Measurements from ENCODE around the gene FSD1. TPM values are rescaled to one million over a fixed set of nuclear protein-coding genes. Genes with fewer than 3 reads are reported as not detected.
"Not testable (repeated sequence)": the region's sequence is repeated elsewhere in the genome, so short reads cannot be mapped to it uniquely, and the experiment has no call there.

The FSD1 gene
- total and polyA plus RNA-seq, 10 donors: 0.80 to 6.6 (median 2.2) TPM

DNA sequence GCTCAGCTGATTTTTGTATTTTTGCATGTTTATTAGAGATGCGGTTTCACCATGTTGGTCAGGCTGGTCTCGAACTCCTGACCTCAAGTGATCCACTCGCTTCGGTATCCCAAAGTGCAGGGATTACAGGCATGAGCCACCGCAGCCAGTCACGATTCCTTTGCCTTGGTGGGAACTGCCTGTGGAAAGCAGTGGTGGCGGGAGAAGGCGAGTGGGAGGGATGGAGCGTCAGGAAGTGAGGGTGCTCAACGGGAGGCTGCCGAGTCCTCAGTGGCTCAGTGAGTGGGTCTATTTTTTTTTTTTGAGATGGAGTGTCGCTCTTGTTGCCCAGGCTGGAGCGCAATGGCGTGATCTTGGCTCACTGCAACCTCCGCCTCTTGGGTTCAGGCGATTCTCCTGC lies 44.8 kb downstream of the FSD1 start:
- DNase-seq; H3K27ac ChIP-seq; H3K9me3 ChIP-seq; H3K4me3 ChIP-seq; intact Hi-C loops (cut with DNase I; ENCODE audit: low total_unique reads): not testable (repeated sequence)
- Histone ChIP-seq H3K4me1 (peaks cover 3 to 48% (median 10%) of the 10 kb centered on the region in 6 donors), H3K27me3 (replicated peaks in 1 of 7) (peaks cover 0 to 47% (median 0%) of the 10 kb centered on the region in 7 donors), H3K36me3 (peaks cover 0 to 45% (median 0%) of the 10 kb centered on the region in 6 donors)
- TF ChIP-seq POLR2AphosphoS5 (IDR thresholded peaks at IDR 0.05): peak in 1 of 3 donors; percentile 12
- WGBS, 5 donors: 90 to 94% (median 93%) methylated on average over 16 of the region's 16 CpGs

DNA sequence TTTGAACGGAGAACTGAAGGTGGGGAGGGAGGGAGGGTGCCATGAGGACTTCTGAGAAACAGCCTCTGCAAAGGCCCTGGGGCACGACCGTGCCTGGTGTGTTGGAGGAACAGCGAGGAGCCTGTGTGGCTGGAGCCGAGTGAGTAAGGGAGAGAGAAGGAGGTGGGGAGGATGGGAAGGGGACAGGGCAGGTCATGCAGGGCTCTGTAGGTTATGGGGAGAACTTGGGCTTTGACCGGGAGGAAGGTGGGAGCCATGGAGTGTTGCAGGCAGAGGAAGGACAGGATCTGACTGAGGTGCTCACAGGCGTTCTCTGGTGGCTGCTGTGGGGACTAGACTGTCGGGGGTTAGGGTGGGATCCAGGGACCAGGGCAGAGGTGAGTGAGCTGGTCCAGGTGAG lies 45.7 kb downstream of the FSD1 start:
- H3K4me3 ChIP-seq: no peak overlapping the region
- no peak overlapping the region for H3K27ac ChIP-seq
- WGBS, 5 donors: 81 to 94% (median 88%) methylated on average over 8 of the region's 8 CpGs
- H3K36me3 ChIP-seq: peaks cover 0 to 53% (median 0%) of the 10 kb centered on the region in 6 donors
- no peaks in the 10 kb centered on the region for H3K9me3 ChIP-seq
- DNase-seq: no peak
- H3K4me1 ChIP-seq: peaks cover 0 to 40% (median 7%) of the 10 kb centered on the region in 6 donors
- TF ChIP-seq POLR2AphosphoS5 (IDR thresholded peaks at IDR 0.05): no peak
- TF ChIP-seq, protein P1, sequence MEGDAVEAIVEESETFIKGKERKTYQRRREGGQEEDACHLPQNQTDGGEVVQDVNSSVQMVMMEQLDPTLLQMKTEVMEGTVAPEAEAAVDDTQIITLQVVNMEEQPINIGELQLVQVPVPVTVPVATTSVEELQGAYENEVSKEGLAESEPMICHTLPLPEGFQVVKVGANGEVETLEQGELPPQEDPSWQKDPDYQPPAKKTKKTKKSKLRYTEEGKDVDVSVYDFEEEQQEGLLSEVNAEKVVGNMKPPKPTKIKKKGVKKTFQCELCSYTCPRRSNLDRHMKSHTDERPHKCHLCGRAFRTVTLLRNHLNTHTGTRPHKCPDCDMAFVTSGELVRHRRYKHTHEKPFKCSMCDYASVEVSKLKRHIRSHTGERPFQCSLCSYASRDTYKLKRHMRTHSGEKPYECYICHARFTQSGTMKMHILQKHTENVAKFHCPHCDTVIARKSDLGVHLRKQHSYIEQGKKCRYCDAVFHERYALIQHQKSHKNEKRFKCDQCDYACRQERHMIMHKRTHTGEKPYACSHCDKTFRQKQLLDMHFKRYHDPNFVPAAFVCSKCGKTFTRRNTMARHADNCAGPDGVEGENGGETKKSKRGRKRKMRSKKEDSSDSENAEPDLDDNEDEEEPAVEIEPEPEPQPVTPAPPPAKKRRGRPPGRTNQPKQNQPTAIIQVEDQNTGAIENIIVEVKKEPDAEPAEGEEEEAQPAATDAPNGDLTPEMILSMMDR (IDR thresholded peaks at IDR 0.05 in 8 of 11, conservative IDR thresholded peaks at IDR 0.05 in 3 of 11): no peak
- H3K27me3 ChIP-seq (replicated peaks in 1 of 7): peaks cover 0 to 42% (median 0%) of the 10 kb centered on the region in 7 donors
- intact Hi-C loops (cut with DNase I; ENCODE audit: low total_unique reads): loop anchor here (5.0 kb wide), 1 partner anchor 83 kb away; no protein-coding TSS in a partner anchor

DNA sequence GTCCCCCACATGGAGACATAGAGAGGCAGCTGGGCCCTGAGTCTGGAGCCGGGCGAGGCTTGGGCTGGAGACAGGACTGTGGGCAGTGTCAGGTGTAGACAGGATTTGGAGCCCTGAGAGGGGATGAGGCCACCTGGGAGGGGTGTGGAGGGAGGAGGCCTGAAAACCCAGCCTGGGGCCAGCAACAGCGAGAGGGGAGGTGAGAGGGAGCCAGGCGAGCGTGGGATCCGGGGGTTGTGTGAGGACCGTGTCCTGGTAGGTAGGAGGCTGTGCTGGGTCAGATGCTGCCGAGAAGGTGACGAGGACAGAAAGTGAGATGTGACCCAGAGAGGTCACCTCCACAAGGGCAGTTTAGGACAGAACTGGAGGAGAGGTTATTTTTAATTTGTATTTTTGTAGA lies 46.3 kb downstream of the FSD1 start:
- intact Hi-C loops (cut with DNase I; ENCODE audit: low total_unique reads): loop anchor here (5.0 kb wide), 1 partner anchor 83 kb away; no protein-coding TSS in a partner anchor
- Histone ChIP-seq H3K4me1 (peaks cover 0 to 34% (median 4%) of the 10 kb centered on the region in 6 donors), H3K36me3 (peaks cover 0 to 53% (median 0%) of the 10 kb centered on the region in 6 donors), H3K4me3 (no peak overlapping the region), H3K9me3 (no peaks in the 10 kb centered on the region), H3K27ac (no peak overlapping the region), H3K27me3 (replicated peaks in 1 of 7) (peaks cover 0 to 36% (median 0%) of the 10 kb centered on the region in 7 donors)
- TF ChIP-seq POLR2AphosphoS5 (IDR thresholded peaks at IDR 0.05) (no peak), POLR2A (IDR thresholded peaks at IDR 0.05) (no peak)
- TF ChIP-seq, protein P1 (IDR thresholded peaks at IDR 0.05 in 8 of 11, conservative IDR thresholded peaks at IDR 0.05 in 3 of 11): no peak
- no peak for DNase-seq
- 94 to 98% (median 95%) methylated on average over 9 of the region's 9 CpGs for WGBS, 5 donors

DNA sequence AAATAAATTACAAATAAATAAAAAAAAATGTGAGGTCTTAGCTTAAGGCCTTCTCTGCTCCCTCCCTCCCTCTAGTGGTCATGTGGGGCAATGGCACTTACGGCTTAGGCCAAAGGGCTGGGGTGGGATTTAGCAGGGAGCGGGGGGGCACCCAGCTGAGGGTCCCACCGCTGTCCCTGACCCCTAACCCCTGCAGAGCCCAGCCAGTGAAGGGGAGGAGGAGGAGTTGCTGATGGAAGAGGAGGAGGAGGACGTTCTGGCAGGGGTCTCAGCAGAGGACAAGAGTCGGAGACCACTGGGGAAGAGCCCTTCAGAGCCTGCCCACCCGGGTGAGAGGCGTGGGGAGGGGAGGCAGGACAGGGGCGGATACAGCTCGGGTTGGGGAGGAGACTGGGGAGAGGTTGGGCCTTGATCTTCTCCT lies 48.3 kb downstream of the FSD1 start:
- Histone ChIP-seq H3K4me3 (no peak overlapping the region), H3K27me3 (replicated peaks in 1 of 7) (peaks cover 0 to 24% (median 0%) of the 10 kb centered on the region in 7 donors), H3K27ac (no peak overlapping the region), H3K36me3 (peaks cover 0 to 60% (median 3%) of the 10 kb centered on the region in 6 donors), H3K4me1 (peaks cover 0 to 15% (median 1%) of the 10 kb centered on the region in 6 donors), H3K9me3 (no peaks in the 10 kb centered on the region)
- no peak for TF ChIP-seq POLR2A (IDR thresholded peaks at IDR 0.05)
- peak in 2 of 3 donors; percentile 12 to 42 for TF ChIP-seq POLR2AphosphoS5 (IDR thresholded peaks at IDR 0.05)
- TF ChIP-seq, protein P1 (IDR thresholded peaks at IDR 0.05 in 8 of 11, conservative IDR thresholded peaks at IDR 0.05 in 3 of 11): peak; percentile 64 to 95 (median 88)
- DNase-seq: peak; percentile 79
- WGBS, 5 donors: 35 to 56% (median 41%) methylated on average over 9 of the region's 9 CpGs
- intact Hi-C loops (cut with DNase I; ENCODE audit: low total_unique reads): loop anchor here (5.0 kb wide), 1 partner anchor 85 kb away; no protein-coding TSS in a partner anchor

Measured in spleen (tissue), 11 donors.